ENCODE data around the gene INTS11.

INTS11 gene

DNA sequence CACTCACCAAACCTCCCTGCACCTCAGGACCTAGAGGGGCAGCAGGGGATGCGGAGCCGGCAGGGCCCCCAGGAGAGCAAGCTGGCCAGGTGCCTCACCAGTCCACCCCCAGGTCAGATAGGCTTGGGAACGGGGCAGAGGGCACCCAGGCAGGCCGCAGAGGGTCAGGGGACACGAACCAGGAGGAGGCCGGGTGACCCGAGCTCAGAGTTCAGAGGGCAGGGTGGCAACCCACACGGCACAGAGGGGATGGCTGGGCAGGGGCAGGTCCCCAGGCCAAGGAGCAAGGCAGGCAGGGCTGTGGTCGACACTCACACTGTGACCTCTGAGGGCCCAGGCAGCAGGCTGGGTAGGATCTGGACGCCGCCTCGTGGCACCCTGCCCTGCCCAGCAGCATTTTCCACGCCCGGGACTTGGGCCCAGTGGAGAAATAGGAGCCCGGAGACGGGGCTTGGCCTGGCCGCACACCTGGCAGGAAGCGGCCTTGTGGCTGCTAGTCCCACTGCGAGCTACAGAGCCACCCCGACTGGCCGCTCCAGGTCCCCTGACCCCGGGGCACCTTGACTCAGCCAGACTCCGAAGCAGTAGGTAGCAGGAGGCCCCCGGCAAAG is 19.5 kb upstream of the INTS11 start:
- DNase-seq (ENCODE audit: low read depth), result no peak

DNA sequence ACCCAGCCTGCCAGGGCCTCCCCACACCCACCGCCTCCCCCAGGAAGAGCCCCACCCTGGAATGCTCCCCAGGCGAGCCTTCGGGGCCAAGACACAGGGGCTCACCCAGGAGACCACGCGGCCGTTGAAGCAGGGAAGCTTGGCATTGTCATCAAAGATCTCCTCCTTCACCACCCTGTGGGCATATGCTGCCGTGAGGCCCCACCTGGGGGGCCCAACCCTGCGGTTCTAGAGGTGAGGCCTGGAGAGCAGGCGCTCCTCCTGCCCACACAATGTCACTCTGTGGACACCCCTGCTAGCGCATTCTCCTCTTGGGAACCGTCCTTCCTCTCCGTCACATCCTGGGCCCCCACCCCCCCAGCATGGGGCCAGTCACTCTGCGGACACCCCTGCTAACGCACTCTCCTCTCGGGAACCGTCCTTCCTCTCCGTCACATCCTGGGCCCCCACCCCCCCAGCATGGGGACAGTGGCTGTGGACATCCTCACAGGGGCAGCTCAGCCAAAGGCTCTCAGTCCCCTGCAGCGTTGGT is 18.2 kb upstream of the INTS11 start:
- DNase-seq (ENCODE audit: low read depth), result no peak

DNA sequence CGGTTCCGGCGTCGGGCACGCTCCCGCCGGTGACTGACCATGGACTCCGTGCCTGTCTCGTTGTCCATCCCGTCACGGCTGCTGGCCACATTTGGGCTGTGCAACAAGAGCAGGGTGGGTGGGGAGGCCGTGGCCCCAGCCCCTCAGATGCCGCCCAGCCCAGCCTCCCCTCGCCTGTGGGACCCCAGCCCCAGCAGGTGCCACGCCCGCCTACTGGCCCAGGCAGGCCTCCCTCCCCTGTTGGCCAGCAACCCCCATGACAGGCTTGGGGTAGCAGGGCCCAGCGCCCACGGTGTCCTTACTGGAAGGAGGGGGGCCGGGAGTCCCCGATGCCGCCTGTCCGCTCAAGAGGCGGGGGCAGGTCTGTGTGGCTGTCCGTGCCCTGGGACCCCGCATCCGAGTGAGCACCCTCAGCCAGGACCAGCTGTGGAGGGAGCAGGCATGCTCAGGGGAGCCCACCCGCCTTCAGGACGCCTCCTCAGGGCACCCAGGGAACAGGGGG is 17.7 kb upstream of the INTS11 start:
- DNase-seq (ENCODE audit: low read depth), result no peak

DNA sequence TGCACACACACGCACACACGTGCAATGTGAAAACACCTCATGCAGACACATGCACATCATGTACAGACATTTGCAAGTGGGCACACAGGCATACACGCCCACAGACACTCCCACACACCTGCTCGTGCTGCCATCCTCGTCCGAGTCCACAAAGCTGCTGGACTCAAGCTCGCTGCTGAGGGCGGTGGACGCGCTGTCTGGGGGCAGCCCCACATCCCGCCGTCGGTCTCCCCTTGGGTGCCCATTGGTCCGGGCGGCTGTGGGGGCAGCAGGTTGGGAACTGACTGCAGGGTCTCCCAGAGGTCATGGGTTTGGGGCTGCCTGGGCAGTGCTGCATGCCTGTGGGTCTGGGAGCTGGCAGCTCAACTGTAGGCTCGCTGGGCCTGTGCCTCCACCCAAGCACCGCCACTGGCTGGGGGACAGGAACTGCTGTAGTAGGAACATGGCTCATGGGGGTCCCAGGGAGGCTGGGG is 17.1 kb upstream of the INTS11 start:
- no peak for DNase-seq (ENCODE audit: low read depth)

DNA sequence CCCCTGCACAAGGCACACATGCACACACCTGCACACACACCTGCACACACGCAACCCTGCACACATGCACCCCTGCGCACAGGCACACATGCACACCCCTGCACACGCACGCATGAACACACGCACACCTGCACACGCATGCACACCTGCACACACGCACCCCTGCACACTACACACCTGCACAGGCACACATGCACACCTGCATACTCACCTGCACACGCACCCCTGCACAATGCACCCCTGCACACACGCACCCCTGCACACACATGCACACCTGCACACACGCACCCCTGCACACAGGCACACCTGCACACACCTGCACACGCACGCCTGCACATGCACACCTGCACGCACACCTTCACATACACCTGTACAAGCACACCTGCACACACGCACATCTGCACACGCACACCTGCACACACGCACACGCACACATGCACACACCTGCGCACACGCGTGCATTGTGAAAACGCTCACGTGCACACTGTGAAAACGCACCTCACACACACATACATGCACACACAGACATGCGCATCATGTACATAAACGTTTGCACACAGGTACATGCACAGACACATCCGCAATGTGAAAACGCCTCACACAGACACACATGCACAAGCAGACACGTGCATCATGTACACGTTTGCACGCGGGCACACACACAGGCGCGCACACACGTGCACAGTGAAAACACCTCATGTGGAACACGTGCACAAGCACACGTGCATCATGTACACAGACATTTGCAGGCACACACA is 16.5 kb upstream of the INTS11 start:
- no peak for DNase-seq (ENCODE audit: low read depth)

DNA sequence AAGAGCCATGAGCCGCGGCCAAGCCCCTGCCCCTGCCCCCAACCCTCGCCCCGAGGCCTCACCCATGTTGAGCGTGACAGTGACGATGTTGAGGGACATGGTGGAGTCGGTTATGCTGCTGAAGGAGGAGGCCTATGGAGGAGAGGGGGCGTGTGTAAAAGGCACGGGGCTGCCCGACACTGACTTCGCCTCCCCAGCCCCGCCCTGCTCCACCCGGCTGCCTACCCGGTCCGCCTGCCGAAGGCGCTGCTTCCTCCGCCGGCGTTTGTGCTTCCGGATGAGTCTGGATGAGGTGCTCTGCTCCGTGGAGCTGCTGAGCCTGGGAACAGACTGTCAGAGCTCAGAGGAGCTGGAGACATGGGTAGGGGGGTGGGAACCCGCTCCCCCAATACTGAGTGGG is 15.7 kb upstream of the INTS11 start:
- DNase-seq (ENCODE audit: low read depth), result no peak

DNA sequence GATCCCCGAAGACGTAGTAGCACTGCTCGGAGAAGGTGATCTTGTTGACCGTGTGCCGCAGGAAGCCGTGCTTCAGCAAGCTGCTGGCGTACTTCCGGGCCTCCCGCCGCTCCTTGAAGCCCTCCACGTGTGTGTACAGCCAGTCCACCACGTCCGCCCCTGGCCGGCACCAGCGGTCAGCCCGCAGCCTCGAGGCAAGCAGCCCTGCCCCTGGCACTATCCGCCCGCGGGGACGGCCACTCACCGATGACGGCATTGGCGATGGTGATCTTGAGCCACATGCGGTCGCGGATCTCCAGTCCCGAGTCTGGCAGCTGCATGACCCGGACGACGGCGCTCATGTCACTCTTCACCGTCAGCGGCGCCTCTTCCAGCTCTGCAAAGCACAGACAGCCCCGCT is 13.8 kb upstream of the INTS11 start:
- DNase-seq (ENCODE audit: low read depth), result no peak

DNA sequence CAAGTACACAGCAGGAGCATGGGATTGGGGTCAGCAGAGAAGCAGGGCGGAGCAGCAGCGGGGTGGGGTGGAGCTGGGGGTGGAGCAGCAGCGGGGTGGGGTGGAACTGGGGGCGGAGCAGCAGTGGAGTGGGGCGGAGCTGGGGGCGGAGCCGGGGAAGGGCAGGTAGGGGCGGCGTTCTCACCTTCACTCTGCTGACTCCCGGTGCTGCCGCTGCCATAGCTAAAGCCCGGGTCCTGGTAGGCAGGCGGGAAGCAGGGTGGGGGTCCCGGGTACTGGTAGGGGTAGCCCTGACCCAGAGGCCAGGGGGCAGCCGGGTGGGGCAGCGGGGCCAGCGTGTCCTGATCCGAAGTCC is 13.3 kb upstream of the INTS11 start:
- no peak for DNase-seq (ENCODE audit: low read depth)

GRCh38 chr1:1336931-1337792 is 12.7 kb upstream of the INTS11 start:
- DNase-seq (ENCODE audit: low read depth), result no peak

- no peak for DNase-seq (ENCODE audit: low read depth)
These were observed 12.0 kb upstream of the INTS11 start for GRCh38 chr1:1336446-1336845.

DNA sequence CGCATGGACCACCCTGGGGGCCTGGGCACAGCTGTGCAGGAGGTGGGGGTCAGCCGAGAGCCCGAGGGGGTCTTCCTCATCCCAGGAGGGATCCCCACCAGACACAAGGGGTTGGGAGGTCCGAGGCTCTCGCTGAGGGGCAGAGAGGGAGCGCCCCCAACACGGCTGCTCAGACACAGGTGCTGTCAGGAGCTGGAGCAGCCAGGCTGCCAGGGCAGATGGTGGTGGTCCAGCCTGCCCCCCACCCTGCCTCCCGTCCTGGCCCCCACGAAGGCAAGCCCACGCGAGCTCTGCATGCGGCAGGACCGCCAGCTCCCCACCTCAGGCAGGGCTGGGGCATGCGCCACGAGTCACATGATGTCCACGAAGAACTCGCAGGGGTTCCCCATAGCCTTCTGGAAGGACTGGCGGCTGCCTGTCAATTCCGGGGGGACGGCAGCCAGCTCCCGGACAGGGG is 11.4 kb upstream of the INTS11 start:
- DNase-seq (ENCODE audit: low read depth), result no peak

DNA sequence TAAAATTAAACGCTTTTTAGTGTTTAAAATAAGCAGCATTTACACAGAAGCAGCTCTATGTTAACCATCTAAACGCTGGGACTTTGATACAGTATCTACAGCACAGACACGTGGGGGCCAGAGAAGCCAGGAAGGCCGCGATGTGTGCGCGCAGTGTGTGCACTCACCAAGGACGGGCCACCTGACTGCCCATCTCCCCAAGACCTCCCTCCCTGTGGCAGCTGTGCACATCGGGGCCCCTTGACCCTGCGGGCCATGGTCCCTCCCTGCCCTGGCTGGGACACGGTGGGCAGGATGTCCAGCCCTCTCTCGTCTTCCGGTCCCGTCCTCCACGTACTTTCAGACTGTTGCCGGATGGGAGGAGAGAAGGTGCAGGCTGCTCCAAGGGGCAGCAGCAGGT is 10.8 kb upstream of the INTS11 start:
- no peak for DNase-seq (ENCODE audit: low read depth)

DNA sequence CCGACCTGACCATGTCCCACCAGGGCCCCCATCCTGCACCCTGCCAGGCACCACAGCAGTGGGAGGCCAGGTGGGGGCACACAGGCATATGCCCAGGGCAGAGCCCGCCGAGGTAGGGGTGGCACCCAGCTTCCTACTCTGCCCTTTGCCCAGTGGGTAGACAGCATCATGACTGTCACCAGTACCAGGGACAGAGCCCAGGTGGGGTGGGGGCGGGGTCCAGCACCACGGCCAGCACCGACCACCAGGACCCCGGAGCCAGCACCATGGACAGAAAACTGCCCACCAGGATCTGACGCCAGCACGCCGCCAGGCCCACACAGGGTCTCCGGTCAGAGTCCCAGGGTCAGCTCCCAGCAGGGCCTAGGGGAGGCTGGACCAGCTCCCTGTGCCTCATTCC is 10.4 kb upstream of the INTS11 start:
- DNase-seq (ENCODE audit: low read depth), result no peak

GRCh38 chr1:1333551-1334241 is 9.2 kb upstream of the INTS11 start:
- no peak for DNase-seq (ENCODE audit: low read depth)

- DNase-seq (ENCODE audit: low read depth), result no peak
These were observed 8.5 kb upstream of the INTS11 start for GRCh38 chr1:1332774-1333480.

DNA sequence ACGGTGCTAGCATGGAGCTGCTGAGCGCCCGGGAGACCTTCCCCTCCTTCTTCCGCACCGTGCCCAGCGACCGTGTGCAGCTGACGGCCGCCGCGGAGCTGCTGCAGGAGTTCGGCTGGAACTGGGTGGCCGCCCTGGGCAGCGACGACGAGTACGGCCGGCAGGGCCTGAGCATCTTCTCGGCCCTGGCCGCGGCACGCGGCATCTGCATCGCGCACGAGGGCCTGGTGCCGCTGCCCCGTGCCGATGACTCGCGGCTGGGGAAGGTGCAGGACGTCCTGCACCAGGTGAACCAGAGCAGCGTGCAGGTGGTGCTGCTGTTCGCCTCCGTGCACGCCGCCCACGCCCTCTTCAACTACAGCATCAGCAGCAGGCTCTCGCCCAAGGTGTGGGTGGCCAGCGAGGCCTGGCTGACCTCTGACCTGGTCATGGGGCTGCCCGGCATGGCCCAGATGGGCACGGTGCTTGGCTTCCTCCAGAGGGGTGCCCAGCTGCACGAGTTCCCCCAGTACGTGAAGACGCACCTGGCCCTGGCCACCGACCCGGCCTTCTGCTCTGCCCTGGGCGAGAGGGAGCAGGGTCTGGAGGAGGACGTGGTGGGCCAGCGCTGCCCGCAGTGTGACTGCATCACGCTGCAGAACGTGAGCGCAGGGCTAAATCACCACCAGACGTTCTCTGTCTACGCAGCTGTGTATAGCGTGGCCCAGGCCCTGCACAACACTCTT is 7.7 kb upstream of the INTS11 start:
- no peak for DNase-seq (ENCODE audit: low read depth)

DNA sequence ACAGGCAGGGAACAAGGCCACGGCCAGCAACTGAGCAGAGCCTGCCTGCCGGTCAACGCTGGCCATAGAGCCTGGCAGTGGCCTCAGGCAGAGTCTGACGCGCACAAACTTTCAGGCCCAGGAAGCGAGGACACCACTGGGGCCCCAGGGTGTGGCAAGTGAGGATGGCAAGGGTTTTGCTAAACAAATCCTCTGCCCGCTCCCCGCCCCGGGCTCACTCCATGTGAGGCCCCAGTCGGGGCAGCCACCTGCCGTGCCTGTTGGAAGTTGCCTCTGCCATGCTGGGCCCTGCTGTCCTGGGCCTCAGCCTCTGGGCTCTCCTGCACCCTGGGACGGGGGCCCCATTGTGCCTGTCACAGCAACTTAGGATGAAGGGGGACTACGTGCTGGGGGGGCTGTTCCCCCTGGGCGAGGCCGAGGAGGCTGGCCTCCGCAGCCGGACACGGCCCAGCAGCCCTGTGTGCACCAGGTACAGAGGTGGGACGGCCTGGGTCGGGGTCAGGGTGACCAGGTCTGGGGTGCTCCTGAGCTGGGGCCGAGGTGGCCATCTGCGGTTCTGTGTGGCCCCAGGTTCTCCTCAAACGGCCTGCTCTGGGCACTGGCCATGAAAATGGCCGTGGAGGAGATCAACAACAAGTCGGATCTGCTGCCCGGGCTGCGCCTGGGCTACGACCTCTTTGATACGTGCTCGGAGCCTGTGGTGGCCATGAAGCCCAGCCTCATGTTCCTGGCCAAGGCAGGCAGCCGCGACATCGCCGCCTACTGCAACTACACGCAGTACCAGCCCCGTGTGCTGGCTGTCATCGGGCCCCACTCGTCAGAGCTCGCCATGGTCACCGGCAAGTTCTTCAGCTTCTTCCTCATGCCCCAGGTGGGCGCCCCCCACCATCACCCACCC is 6.9 kb upstream of the INTS11 start, which contains the start of gene TAS1R3:
Gene TAS1R3, plus strand, starts transcription at position 213 of the 898 bp plus-strand sequence. Its CDS starts 66 bp downstream, at position 279.
- no peak for DNase-seq (ENCODE audit: low read depth)

DNA sequence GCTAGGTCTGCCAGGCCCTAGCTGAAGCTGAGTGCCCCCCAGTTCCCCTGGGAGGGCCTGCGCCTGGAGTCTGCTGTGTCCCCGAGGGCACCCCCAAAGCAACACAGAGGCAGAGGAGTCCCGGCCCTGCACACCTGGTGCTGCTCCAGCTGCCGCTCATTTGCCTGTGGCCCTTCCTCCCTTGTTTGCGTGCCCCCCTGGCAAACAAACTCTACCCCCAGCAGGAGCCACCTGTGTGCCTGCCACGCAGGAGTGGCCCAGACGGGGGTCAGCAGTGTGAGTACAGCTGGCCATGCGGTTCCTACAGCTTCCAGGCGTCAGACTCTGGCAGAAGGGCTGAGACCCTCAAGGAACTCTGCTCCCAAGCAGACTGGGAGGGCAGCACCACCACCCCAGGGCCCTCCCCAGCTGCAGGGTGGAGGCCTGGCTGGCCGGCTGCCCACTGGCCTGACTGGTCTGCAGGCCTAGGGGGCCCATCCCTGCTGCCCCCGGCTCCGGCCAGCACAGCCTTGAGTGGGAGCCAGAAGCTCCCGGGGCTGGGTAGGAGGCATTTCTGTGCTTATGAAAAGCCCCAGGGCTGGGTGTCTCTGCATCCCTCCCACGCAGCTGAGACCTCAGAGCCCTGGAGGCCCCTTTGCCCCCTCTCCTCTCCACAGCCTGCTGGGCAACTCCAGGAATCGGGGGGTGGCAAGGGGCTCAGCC is 6.1 kb upstream of the INTS11 start:
- DNase-seq (ENCODE audit: low read depth), result no peak
